ENCODE measurements around the gene HEPH.
"Not testable (repeated sequence)": the region's sequence is repeated elsewhere in the genome, so short reads cannot be mapped to it uniquely, and the experiment has no call there.

The HEPH gene, protein sequence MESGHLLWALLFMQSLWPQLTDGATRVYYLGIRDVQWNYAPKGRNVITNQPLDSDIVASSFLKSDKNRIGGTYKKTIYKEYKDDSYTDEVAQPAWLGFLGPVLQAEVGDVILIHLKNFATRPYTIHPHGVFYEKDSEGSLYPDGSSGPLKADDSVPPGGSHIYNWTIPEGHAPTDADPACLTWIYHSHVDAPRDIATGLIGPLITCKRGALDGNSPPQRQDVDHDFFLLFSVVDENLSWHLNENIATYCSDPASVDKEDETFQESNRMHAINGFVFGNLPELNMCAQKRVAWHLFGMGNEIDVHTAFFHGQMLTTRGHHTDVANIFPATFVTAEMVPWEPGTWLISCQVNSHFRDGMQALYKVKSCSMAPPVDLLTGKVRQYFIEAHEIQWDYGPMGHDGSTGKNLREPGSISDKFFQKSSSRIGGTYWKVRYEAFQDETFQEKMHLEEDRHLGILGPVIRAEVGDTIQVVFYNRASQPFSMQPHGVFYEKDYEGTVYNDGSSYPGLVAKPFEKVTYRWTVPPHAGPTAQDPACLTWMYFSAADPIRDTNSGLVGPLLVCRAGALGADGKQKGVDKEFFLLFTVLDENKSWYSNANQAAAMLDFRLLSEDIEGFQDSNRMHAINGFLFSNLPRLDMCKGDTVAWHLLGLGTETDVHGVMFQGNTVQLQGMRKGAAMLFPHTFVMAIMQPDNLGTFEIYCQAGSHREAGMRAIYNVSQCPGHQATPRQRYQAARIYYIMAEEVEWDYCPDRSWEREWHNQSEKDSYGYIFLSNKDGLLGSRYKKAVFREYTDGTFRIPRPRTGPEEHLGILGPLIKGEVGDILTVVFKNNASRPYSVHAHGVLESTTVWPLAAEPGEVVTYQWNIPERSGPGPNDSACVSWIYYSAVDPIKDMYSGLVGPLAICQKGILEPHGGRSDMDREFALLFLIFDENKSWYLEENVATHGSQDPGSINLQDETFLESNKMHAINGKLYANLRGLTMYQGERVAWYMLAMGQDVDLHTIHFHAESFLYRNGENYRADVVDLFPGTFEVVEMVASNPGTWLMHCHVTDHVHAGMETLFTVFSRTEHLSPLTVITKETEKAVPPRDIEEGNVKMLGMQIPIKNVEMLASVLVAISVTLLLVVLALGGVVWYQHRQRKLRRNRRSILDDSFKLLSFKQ

GRCh38 chrX:66163849-66164411 lies at the start of gene HEPH:
Gene HEPH (plus strand): TSS chrX:66164247. CDS start chrX:66170571, 6,324 bp downstream.
- DNase-seq (ENCODE audit: low read depth), result no peak

DNA sequence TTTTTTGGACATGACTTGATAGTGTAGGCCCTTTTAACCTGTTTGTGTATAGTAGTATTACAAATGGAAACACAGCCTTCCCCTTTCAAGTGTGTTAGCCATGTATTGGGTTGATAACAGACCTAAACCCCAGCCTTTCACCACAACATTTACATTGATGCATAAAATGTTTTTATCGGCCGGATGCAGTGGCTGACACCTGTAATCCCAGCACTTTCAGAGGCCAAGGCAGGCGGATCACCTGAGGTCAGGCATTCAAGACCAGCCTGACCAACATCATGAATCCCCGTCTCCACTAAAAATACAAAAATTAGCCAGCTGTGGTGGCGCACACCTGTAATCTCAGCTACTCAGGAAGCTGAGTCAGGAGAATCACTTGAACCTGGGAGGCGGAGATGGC lies 45.3 kb upstream of the HEPH start:
- not testable (repeated sequence) for DNase-seq (ENCODE audit: low read depth)

DNA sequence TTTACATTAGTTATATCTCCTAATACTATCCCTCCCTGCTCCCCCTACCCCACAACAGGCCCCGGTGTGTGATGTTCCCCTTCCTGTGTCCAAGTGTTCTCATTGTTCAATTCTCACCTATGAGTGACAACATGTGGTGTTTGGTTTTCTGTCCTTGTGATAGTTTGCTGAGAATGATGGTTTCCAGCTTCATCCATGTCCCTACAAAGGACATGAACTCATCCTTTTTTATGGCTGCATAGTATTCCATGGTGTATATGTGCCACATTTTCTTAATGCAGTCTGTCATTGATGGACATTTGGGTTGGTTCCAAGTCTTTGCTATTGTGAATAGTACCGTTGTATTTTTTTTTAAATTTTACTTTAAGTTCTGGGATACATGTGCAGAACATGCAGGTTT lies 42.7 kb upstream of the HEPH start:
- not testable (repeated sequence) for DNase-seq (ENCODE audit: low read depth)

GRCh38 chrX:66126662-66127061 lies 37.4 kb upstream of the HEPH start:
- no peak for DNase-seq (ENCODE audit: low read depth)

DNA sequence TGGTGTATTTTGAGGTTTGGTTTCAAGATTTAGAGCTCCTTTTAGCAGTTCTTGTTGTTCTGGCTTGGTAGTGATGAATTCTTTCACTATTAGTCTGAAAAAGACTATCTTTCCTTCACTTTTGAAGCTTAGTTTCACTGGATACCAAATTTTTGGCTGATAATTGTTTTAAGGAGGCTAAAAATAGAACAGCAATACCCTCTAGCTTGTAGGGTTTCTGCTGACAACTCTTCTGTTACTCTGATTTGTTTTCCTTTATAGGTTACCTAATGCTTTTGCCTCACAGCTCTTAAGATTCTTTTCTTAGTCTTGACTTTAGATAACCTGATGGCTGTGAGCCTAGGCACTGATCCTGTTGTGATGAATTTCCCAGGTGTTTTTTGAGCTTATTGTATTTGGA lies 33.6 kb upstream of the HEPH start:
- no peak for DNase-seq (ENCODE audit: low read depth)

GRCh38 chrX:66135284-66135683 lies 28.8 kb upstream of the HEPH start:
- DNase-seq (ENCODE audit: low read depth), result not testable (repeated sequence)

DNA sequence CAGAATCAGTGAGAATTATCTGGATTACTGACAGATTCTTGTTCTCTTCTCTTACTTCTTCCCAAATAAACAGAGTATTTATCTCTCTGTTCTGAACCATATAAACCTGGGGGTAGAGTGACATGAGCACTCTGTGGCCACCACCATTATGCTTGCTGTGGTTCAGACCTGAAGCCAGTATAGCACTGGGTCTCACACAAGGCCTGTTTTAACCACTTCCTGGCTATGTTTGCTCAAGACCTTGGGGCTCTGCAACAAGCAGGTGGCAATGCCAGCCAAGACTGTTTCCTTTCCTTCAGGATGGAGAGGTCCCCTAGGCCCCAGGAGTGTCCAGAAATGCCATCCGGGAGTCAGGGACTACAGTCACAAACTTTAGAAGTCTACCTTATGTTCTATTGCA lies 21.7 kb upstream of the HEPH start:
- DNase-seq (ENCODE audit: low read depth), result no peak

DNA sequence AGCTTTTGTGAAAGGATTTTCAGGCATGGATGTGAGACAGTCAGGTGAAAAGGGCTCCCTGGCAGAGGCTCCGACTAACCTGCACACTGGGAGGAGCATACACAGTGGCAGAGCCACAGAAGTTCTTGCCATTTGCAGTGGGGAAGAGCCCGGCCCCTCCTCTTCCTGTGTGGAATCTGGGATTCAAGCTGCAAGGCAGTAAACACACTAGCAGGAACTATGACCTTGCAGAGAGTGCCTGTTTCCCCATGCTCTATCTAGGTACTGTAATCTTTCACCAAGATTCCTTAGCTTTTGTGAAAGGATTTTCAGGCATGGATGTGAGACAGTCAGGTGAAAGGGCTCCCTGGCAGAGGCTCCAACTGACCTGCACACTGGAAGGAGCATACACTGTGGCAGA lies 19.8 kb upstream of the HEPH start:
- no peak for DNase-seq (ENCODE audit: low read depth)

DNA sequence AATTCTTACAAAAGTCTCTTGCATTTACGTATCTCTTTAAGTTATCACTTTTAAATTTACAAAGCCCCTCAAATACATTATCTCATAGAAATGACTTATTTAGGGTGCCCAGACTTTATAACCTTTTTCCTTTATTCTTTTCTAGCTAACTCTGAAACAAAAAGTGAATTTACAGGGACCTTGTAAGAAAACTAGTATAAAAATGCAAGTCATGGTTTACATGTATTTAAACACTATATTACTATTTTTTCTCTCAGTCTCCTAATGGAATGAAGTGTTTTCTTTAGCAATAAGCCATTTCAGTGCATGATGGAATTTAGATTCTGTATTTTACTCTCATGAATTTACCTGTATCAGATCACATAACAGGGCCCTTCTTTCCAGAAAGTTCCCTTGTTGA lies 14.5 kb upstream of the HEPH start:
- DNase-seq (ENCODE audit: low read depth), result no peak

DNA sequence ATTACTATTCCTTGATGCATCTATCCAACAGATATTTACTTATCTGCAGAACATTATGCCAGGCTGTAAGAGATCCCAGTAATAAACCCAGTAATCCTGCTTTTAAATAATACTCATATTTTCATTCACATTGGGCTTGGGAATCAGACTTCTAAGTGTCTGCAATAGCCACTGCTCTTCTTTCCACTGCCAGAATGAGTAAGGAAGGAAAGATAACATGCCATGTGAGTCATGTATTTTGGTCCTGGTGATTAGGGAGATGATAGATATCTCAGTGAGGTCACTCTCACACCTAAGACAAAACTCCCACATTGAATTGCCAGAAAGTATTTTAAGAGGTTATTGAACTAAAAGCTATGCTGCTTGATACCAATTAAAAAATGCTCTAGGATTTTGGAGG lies 13.9 kb upstream of the HEPH start:
- no peak for DNase-seq (ENCODE audit: low read depth)

DNA sequence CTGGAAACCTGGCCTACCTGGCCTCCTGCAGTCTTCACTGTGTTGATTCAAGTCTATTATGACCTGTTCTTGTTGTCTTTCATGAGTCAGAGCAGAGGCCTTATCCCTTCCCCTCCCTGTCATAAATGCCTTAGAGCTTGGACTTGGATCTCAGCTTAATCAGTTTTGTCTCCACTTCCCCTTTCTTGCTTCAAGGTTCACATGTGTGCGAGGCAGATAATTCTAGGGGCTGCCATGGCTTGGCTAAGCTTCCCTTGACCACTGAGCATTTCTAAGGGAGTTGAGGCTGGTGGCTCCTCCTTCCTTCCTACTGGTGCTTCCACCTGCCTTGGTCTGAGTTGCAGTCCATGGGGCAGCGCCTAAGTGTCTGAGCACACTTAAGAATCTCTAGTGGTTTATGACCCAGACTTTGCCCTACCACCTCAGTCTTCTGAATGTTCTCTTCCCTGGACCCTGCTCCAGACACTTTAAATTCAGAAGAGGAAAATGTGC lies 1.7 kb upstream of the HEPH start:
- no peak for DNase-seq (ENCODE audit: low read depth)

GRCh38 chrX:66163447-66163846 lies 600 bp upstream of the HEPH start:
- DNase-seq (ENCODE audit: low read depth), result no peak

GRCh38 chrX:66164470-66164869 lies 423 bp downstream of the HEPH start:
- DNase-seq (ENCODE audit: low read depth), result no peak

- DNase-seq (ENCODE audit: low read depth), result no peak
Observed at GRCh38 chrX:66164931-66165330, 884 bp downstream of the HEPH start.

DNA sequence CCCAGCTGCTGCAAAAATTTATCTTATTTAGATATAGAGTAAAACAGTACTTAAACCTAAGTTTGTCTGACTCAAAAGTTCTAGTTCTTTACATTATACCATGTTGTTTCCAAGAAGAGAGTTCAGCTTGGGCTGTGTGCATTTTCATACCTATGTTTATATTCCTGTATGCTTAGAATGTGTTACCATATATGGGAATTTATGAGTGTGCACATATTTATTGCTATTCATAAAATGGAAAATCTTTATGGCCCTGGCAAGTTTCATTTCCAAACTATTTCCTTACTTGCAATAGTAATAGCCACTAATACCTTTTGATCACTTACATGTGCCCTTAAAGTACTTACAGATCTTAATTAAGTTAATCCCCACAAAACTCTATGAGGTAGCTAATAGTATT lies 2.6 kb downstream of the HEPH start:
- DNase-seq (ENCODE audit: low read depth), result no peak

DNA sequence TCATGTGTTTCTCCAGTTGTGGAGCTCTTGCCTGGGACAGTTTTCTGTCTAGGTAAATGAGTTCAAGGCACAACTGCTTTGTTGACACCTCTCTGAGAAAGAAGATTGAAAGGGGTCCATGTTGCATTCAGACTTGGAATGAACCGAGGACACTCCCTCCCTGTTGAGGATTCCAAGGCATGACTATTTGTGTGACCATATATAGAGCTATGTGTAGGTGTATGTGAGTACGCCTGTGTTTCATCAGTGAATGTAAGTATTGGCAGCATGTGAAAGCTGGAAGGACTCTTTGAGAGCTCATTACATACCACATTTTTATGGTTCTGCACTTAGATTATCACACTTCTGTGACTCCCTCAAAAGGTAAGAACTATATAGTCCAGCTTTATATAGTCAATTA lies 3.4 kb downstream of the HEPH start:
- DNase-seq (ENCODE audit: low read depth), result no peak

- no peak for DNase-seq (ENCODE audit: low read depth)
Observed at GRCh38 chrX:66176134-66176533, 12.1 kb downstream of the HEPH start.

DNA sequence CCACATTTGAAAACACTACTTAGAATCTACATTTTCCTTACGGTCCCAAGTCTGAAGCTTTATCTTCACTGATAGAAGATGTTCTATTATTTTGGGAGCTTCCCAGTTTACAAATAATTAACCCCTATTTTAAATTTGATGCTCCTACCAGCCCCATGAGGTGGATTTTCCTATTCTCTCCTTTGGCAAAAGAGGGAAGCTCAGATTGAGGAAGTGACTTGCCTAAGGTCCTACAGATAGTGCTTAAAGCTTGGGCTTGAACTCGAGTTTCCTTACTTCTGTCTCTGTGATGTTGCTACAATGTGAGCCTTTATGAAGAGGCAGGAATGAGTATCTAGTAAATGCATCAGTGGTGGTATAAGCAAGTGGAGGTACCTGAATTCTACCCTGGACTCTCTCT lies 27.5 kb downstream of the HEPH start:
- no peak for DNase-seq (ENCODE audit: low read depth)

- DNase-seq (ENCODE audit: low read depth), result no peak
Observed at GRCh38 chrX:66193821-66194220, 29.8 kb downstream of the HEPH start.

DNA sequence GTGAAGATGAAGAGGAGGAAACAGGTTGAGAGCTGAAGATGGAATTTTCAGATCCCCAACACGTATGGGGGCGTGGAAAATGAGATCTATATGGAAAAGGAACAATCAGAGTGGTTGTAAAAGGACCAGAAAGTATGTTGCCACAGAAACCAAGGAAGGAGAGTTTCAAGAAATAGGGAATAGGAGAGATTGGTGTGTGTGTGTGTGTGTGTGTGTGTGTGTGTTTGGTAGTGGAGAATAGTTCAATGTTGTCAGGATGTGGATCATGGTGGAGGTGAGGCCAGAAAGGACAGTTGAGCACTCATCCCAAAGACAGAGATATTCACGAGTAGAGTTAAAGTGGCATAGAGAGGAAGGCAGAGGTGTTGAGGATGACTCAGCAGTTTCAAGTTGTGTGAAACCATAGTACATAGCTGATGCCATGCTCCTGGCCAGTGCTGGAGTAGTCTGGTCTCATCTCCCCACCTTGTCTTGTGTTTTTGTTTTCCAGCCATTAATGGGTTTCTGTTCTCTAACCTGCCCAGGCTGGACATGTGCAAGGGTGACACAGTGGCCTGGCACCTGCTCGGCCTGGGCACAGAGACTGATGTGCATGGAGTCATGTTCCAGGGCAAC lies 36.1 kb downstream of the HEPH start:
- DNase-seq (ENCODE audit: low read depth), result no peak
